Right forelimb (tissue), 1 donor: ENCODE results near the gene NAA16.
"Not testable (repeated sequence)": the region's sequence is repeated elsewhere in the genome, so short reads cannot be mapped to it uniquely, and the experiment has no call there.

ENCODE experiments used
- DNase-seq: peaks from one replicate; pipeline ENCODE4 v3.0.0-alpha.2; 2018

NAA16 gene

DNA sequence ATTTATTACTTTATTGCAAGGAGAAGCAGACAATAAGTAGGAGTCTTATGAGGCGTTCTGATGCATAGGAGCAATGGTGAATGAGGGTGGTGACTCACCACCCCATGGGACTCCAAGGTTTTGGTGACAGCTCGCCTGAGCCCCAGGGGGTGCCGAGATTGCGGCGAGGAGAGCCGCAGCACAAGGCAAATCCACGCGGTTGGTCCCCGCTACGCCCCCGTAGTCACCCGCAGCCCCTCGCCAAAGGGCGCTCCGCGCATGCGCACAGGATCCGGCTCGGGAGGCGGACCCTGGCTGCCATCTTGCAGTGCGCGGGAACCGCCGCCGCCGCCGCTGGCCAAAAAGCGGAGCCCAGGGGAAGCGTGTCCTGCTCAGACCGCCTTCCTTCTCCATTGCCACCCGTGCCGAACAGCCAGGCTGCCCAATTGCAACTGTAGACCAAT is at the start of gene NAA16:
TSS of gene NAA16 (plus strand) at position 305 of the 443 bp plus-strand sequence. CDS start 262 bp downstream, outside the sequence.
- DNase-seq = peak; percentile 97

DNA sequence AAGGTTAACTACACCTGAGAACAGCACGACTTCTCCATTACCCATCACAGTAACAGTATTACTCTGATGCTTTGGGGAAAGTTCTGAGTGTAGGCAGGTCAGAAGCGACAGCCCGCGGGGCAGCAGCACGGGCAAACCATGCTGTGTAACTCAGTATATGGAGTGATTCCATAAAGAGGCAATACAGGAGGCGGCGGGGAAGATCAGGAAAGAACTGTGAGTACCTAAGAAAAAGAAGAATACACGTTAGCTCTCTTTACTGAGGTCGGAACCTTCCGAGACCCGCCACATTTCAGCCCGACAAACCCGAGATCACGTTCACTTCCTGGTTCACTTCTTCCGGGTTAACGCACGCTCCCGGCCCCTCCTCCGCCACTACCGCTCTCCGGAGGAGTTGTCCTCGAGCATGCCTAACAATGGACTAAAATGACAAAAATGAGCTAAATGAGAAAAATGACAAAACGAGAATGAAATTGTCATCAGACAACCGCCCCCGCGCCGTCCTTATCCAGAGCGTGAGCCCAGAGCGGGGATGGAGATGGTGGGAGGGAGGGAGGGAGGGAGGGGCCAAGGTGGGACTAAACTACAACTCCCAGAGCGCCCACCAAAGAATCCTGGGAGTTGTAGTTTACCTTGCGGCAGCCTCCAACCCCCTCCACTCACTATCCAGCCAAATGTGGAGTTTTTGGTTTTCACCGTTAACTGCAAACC is 47.7 kb upstream of the NAA16 start, which contains the start of gene MTRF1:
TSS of gene MTRF1 (minus strand) at position 316 of the 711 bp plus-strand sequence. CDS start 2,669 bp downstream, outside the sequence.
- DNase-seq = peak; percentile 91

GRCh38 chr13:41267106-41267505 is 44.0 kb upstream of the NAA16 start:
- no peak for DNase-seq

DNA sequence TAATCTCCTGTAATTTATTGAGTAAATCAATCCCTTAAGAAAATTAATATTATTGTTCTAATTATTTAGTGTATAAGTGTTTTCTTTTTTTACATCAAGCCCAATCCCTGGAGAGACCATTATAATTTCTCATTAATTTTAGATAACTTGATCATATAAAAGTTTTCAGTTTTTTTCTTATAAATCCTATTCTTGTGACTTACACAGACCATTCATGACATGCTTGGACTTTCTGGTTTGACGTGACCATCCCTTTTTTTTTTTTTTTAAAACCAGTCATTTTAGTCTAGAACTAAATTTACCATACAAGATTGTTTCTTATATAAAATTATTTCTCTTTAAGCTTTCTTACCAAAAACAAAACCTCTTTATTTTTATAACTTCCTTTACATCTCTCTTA is 42.3 kb upstream of the NAA16 start:
- no peak for DNase-seq

DNA sequence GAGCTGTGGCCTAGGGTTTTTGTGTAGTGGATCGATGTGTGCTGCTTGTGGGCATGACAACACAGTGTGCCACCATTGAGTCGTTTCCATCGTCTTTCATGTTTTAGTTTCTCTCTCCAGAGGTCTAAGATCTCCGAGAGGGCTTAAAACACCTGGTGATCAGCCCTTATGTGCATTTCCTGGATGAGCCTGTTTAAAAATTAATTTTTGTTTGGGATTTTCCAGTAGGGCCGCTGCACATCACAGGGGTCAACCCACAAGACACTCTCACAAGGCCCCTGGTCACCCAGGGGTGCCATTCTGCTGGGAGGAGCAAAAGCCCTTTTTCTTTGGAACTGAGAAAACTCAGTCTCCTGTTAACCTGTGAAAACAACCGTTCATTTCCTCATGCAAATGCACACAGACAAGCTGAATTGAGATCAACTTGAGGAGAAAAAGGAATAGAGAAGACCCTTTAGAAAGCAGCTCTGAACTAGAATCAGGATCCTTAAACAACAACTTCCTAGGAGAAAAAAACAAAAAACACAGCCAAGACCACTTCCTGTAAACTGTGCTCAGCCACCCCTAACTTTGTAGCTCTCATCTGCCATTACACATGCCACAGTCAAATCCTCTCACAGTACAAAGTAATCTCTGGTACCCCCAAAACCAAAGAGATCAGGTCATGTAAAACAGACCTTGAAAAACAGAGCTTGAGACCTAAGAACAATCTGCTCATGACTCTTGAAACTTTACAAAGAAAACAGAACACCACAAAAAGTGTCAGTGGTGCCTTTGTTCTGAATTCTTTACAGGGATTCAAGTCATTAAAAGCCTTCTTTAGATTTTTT is 39.4 kb upstream of the NAA16 start:
- DNase-seq = no peak

DNA sequence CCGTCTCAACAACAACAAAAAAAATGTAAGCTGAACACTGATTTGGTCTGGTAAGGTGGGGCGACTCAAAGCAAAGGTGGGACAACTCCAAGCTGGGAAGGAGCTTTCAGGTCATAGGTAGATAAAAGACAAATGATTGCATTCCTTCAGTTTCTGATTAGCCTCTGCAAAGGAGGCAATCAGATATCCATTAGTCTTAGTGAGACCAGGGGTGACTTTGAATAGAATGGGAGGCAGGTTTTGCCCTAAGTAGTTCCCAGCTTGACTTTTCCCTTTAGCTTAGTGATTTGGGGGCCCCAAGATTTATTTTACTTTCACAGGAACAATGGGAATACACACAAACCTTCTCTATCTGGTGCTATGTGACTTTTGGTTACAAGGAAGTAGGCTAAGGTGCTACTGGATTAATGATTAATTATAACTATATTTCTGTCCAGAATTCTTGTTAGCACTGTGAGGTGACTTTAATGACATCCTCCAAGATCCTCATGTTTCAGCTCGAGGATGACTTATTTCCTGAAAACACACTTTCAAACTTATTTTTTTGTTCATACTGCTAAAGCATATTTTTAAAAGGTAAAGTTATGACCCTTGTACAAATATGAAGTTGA is 37.1 kb upstream of the NAA16 start:
- no peak for DNase-seq

DNA sequence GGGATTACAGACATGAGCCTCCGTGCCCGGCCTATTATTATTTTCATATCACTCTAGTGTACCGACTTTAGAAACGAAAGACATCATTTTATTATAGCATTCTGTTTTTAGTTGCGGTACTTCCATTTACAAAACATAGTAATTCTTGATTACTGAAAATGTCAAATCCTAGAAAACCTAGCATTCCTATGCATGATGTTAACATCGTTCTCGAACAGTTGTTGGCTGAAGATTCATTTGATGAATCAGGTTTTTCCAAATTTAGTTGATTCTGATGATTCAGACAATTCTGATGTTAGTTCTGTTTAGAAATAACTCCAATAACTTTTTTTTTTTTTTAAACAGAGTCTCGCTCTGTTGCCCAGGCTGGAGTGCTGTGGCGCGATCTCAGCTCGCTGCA is 36.2 kb upstream of the NAA16 start:
- no peak for DNase-seq

GRCh38 chr13:41276824-41277223 is 34.2 kb upstream of the NAA16 start:
- no peak for DNase-seq

DNA sequence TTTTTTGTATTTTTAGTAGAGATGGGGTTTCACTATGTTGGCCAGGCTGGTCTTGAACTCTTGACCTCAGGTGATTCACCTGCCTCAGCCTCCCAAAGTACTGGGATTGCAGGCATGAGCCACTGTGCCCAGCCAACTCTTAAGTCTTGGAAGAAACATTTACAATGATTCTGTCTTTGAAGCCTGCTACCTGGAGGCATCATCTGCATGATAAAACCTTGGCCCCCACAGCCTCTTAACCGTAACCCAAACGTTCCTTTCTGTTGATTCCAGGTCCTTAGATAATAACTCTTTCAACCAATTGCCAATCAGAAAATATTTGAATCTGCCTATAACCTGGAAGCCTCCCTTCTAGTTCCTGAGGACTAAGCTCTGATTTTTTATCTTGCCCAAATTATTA is 31.9 kb upstream of the NAA16 start:
- not testable (repeated sequence) for DNase-seq

DNA sequence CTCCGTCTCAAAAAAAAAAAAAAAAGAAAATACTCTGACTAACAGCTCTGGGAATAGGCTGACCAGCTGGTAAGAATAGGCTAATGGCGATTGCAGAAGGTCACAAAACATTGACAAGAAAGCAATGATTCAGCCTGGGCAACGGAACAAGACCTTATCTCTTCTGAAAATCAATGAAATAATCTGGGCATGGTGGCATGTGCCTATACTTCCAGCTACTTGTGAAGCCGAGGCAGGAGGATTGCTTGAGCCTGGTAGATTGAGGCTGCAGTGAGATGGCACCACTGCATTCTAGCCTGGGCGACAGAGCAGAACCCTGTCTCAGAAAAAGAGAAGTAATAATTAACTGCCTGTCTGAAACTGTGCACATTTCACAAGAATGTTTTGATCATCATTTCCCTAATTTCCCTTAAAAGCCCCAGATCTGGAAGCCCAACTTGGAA is 28.9 kb upstream of the NAA16 start:
- no peak for DNase-seq

GRCh38 chr13:41284512-41285288 is 26.4 kb upstream of the NAA16 start:
- DNase-seq = no peak

GRCh38 chr13:41286370-41286769 is 24.7 kb upstream of the NAA16 start:
- DNase-seq = no peak

DNA sequence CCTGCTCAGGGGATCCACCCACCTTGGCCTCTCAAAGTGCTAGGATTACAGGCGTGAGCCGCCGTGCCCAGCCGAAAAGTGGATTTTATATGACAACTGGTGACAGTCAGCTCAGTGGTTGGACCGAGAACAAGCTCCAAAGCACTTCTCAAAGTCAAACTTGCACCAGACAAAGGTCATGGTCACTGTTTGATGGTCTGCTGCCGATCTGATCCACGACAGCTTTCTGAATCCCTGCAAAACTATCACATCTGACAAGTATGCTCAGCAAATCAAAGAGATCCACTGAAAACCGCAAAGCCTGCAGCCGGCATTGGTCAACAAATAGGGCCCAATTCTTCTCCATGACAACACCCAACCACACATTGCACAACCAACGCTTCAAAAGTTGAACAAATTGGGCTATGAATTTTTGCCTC is 21.6 kb upstream of the NAA16 start:
- no peak for DNase-seq

DNA sequence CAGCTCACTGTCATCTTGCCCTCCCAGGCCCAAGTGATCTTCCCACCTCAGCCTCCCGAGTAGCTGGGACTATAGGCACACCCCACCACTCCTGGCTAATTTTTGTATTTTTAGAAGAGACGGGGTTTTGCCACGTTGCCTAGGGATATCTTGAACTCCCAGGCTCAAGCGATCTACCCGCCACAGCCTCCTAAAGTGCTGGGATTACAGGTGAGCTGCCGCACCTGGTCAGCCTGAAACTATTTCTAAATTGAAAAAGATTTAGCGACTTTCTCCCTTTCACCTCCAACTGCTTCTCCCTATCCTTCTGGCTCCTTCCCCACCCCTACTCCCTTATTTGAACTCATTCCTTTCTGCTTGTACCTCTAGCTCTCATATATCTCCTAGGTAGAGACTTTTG is 19.8 kb upstream of the NAA16 start:
- DNase-seq = no peak

DNA sequence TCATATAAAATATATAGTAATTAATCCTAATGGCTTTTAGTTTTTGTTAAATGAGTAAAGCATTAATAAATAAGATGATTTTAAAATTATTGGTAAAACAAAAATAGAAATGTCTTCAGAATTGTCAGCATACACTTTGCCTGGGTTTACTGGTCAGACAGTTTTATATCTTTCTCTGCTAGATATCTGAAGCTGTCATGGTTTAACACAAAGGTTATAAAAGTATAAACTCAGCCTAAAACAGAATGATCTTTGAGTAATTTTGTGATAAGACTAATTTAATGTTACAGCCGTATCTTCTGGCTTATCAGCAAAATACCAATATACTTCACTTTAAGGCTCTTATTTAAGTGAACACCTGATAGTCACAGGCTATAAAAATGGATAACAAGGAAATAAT is 17.8 kb upstream of the NAA16 start:
- DNase-seq = no peak

GRCh38 chr13:41294914-41295313 is 16.2 kb upstream of the NAA16 start:
- no peak for DNase-seq

DNA sequence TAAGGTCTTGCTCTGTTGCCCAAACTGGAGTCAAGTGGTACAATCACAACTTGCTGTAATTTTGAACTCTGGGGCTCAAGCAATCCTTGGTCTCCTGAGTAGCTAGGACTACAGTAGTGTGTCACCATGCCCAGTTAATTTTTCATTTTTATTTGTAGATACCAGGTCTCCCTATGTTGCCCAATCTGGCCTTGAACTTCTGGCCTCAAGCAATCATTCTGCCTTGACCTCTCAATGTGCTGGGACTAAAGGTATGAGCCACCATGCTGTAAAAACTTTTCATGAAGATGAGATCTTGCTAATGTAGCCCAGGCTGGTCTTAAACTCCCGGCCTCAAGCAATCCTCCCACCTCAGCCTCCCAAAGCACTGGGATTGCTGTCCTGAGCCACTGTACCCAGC is 15.1 kb upstream of the NAA16 start:
- DNase-seq = no peak

DNA sequence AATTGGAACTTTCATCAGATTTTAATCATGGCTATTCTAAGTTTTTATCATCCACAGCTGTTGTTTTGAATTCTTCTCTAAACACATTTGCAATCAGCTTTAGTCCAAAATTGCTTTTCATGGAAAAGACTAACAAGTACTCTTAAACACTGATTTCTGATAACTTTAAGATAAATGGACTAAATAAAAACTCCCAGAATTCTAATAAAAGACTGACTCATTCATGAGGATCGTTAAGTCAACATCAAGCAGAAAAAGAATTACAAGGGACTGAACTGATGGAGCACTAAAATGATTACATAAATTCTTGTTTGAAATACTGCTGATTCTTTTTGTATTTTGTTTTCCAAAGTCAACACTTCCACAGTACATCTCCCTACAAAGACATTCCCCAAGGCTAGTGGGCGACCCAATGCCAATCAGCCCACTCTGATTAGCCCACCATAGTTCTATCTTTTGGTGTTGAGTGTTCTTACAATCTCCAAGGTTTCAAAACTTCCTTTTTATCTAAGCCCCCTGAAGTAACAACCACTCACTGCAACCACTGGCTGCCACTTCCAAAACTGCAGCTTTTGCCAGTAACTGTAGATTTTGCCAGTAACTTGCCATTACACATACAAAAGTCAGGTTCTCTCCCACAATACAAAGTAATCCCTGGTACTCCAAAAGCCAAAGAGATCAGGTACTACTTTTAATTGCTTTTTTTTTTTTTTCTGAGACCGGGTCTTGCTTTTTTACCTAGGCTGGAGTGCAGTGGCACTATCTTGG is 14.0 kb upstream of the NAA16 start:
- no peak for DNase-seq

DNA sequence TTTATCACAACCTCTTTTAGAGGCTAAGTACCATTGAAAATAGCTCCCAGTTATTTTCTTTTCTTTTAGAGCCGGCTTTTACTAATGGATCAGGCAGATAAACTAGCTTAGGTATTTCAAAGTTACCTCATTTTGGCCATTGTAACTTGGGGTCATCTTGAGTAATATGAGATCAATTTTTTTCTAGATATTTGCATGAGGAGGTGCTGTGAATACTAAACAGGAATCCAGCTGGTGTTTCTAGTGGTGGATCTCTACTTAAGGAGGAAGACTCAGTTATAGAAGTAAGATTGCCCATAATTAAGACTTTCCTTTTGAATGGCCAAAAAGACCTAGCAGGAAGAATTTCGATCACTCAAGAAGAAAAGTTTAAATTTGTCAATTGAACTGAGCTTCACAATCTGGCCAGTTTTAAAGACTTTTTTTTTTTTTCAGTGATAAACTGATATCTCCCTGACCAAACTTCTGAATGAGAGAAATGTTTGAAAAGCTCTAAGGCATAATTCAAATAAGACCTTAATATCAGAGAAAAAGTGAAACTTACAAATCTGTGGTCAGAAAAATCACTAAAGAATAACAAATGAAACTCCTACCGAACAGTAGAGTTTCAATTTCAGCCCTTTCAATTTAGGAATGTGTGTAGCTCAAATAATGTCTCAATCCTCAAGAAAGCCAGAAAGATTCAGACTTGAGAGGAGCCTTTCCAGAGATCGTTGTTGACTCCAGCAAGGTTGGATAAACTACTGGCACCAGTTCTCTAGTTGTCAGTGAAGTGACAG is 11.6 kb upstream of the NAA16 start:
- no peak for DNase-seq

GRCh38 chr13:41302743-41303142 is 8.3 kb upstream of the NAA16 start:
- no peak for DNase-seq

- DNase-seq = no peak
Measured at GRCh38 chr13:41304551-41304950, 6.5 kb upstream of the NAA16 start.
